Neural progenitor cell (in vitro differentiated cells): ENCODE data around the gene HLA-DOB.

Experiments used
- EZH2 ChIP-seq: fragments of 200-600 bp; sonication (generic); IDR thresholded peaks from 2 replicates; pipeline ENCODE4 v1.6.1; 2017; ENCODE audit warnings: antibody characterized with exemption, mild to moderate bottlenecking, moderate library complexity
- TF ChIP-seq, protein P1 (sequence below): fragments of 200-600 bp; sonication (generic); IDR thresholded peaks from 2 replicates; pipeline ENCODE4 v1.5.1; 2017; ENCODE audit warnings: antibody characterized with exemption, mild to moderate bottlenecking

DNA sequence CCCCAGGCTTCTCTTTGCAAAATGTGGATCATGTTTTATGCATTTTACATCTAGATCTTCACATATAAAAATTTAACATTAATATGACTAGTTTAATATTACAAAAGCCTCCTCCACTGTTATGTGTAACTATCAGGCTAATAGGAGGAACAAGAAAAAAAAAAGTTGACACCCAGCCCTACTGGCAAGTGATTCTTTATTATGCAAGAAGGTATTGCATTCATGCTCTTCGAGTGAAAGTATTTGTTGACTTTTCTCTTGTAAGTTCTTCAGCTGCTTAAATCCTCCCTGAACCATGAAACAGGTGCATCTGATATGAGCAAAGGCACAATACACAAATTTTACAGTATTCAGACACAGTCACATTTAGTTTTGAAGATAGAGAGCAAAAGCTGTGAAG, 52.8 kb downstream of the HLA-DOB start:
- no peak for TF ChIP-seq EZH2
- TF ChIP-seq, protein P1, sequence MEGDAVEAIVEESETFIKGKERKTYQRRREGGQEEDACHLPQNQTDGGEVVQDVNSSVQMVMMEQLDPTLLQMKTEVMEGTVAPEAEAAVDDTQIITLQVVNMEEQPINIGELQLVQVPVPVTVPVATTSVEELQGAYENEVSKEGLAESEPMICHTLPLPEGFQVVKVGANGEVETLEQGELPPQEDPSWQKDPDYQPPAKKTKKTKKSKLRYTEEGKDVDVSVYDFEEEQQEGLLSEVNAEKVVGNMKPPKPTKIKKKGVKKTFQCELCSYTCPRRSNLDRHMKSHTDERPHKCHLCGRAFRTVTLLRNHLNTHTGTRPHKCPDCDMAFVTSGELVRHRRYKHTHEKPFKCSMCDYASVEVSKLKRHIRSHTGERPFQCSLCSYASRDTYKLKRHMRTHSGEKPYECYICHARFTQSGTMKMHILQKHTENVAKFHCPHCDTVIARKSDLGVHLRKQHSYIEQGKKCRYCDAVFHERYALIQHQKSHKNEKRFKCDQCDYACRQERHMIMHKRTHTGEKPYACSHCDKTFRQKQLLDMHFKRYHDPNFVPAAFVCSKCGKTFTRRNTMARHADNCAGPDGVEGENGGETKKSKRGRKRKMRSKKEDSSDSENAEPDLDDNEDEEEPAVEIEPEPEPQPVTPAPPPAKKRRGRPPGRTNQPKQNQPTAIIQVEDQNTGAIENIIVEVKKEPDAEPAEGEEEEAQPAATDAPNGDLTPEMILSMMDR = no peak
